Neural cell (in vitro differentiated cells): ENCODE results near the gene NOS1AP. TPM values are rescaled to one million over a fixed set of nuclear protein-coding genes. Genes with fewer than 3 reads are reported as not detected.

Source experiments
- H2AFZ ChIP-seq: fragments of 200-600, 300-800 bp; sonication (generic), shearing (Covaris generic); 2 replicates; pipeline ENCODE4 v1.6.0; 2014; ENCODE audit warnings: low read depth, mild to moderate bottlenecking, antibody characterized with exemption, low read length, moderate library complexity
- H3F3A ChIP-seq: fragments of 200-600 bp; shearing (Covaris generic); 2 replicates; pipeline ENCODE4 v1.6.1; 2016; ENCODE audit warnings: mild to moderate bottlenecking, moderate library complexity, mixed read lengths, antibody characterized with exemption, low read length; ENCODE audit not compliant: insufficient read depth, poor library complexity, severe bottlenecking
- H3K27ac ChIP-seq: fragments of 200-600, 300-800 bp; sonication (generic), shearing (Covaris generic); 2 replicates; pipeline ENCODE4 v1.5.1; 2014; ENCODE audit warnings: mild to moderate bottlenecking, low read length, moderate library complexity
- H3K27me3 ChIP-seq: fragments of 300-800, 200-600 bp; sonication (generic), shearing (Covaris generic); 2 replicates; pipeline ENCODE4 v1.6.0; 2014; ENCODE audit warnings: mild to moderate bottlenecking, low read depth, low read length, moderate library complexity; ENCODE audit not compliant: insufficient read depth
- H3K36me3 ChIP-seq: fragments of 300-800, 200-600 bp; sonication (generic), shearing (Covaris generic); 2 replicates; pipeline ENCODE4 v1.5.1; 2014; ENCODE audit warnings: mild to moderate bottlenecking, antibody characterized with exemption, low read length, moderate library complexity; ENCODE audit not compliant: insufficient read depth
- H3K4me2 ChIP-seq: fragments of 300-800, 200-600 bp; sonication (generic), shearing (Covaris generic); 2 replicates; pipeline ENCODE4 v1.6.0; 2014; ENCODE audit warnings: mild to moderate bottlenecking, low read length
- H3K4me3 ChIP-seq: fragments of 300-800, 200-600 bp; sonication (generic), shearing (Covaris generic); 2 replicates; pipeline ENCODE4 v1.5.1; 2014; ENCODE audit warnings: mild to moderate bottlenecking, low read length, moderate library complexity
- H3K79me2 ChIP-seq: fragments of 200-600 bp; shearing (Covaris generic); replicated peaks from 2 replicates; pipeline ENCODE4 v1.6.0; 2014; ENCODE audit warnings: mild to moderate bottlenecking, low read length, moderate library complexity; ENCODE audit not compliant: insufficient read depth
- H3K9ac ChIP-seq: fragments of 300-800, 200-600 bp; sonication (generic), shearing (Covaris generic); 2 replicates; pipeline ENCODE4 v1.6.1; 2016; ENCODE audit warnings: mild to moderate bottlenecking, low read length, mixed read lengths
- H3K9me2 ChIP-seq: fragments of 200-600 bp; shearing (Covaris generic); 2 replicates; pipeline ENCODE4 v1.6.1; 2016; ENCODE audit warnings: mild to moderate bottlenecking, low read length, mixed read lengths; ENCODE audit not compliant: insufficient read depth
- H3K9me3 ChIP-seq: fragments of 200-600, 300-800 bp; sonication (generic), shearing (Covaris generic); 2 replicates; pipeline ENCODE4 v1.6.1; 2016; ENCODE audit warnings: mild to moderate bottlenecking, mixed run types, low read length, moderate library complexity, mixed read lengths
- H4K20me1 ChIP-seq: fragments of 200-600 bp; shearing (Covaris generic); 2 replicates; pipeline ENCODE4 v1.6.1; 2016; ENCODE audit warnings: mild to moderate bottlenecking, mixed run types; ENCODE audit not compliant: insufficient read depth
- CTCF ChIP-seq: fragments of 450-650 bp; IDR thresholded peaks from 2 replicates; pipeline ENCODE4 v1.5.1; 2014; ENCODE audit warnings: antibody characterized with exemption, mild to moderate bottlenecking, moderate library complexity; ENCODE audit not compliant: poor library complexity, severe bottlenecking
- EP300 ChIP-seq: fragments of 450-650 bp; conservative IDR thresholded peaks from 2 replicates; pipeline ENCODE4 v1.6.1; 2014; ENCODE audit warnings: antibody characterized with exemption, mild to moderate bottlenecking, moderate library complexity; ENCODE audit not compliant: poor library complexity, severe bottlenecking
- EZH2 ChIP-seq: fragments of 200-600, 300-800 bp; shearing (Covaris generic), sonication (generic); IDR thresholded peaks from 2 replicates; pipeline ENCODE4 v1.6.1; 2014; ENCODE audit warnings: antibody characterized with exemption, low read length, borderline replicate concordance, mild to moderate bottlenecking; ENCODE audit not compliant: insufficient read depth, poor library complexity, severe bottlenecking
- MXI1 ChIP-seq: fragments of 450-650 bp; conservative IDR thresholded peaks from 2 replicates; pipeline ENCODE4 v1.6.1; 2014; ENCODE audit warnings: antibody characterized with exemption, mild to moderate bottlenecking; ENCODE audit not compliant: poor library complexity, severe bottlenecking
- POLR2AphosphoS5 ChIP-seq: IDR thresholded peaks from 2 replicates; pipeline ENCODE4 v1.6.1; 2012
- RAD21 ChIP-seq: fragments of 450-650 bp; conservative IDR thresholded peaks from 2 replicates; pipeline ENCODE4 v1.6.1; 2014; ENCODE audit warnings: antibody characterized with exemption, mild to moderate bottlenecking, moderate library complexity
- REST ChIP-seq: IDR thresholded peaks from 2 replicates; pipeline ENCODE4 v1.6.1; 2012; ENCODE audit warnings: borderline replicate concordance
- SMC3 ChIP-seq: fragments of 450-650 bp; conservative IDR thresholded peaks from 2 replicates; pipeline ENCODE4 v1.6.1; 2014; ENCODE audit warnings: antibody characterized with exemption, mild to moderate bottlenecking, moderate library complexity; ENCODE audit not compliant: poor library complexity
- TAF1 ChIP-seq: IDR thresholded peaks from 2 replicates; pipeline ENCODE4 v1.6.1; 2012; ENCODE audit warnings: low read depth
- polyA plus RNA-seq: library from polyadenylated mRNA; depleted of rRNA; stranded (reverse); fragments of >200 nt; gene quantifications from 2 replicates; pipeline ENCODE4 v1.2.3, GENCODE V29; 2014

The NOS1AP gene
- polyA plus RNA-seq, 1 donor from 2014 or later = 5.3 TPM

GRCh38 chr1:162136760-162137159 is 67.3 kb downstream of the NOS1AP start:
- no peaks in the 10 kb centered on the region for H3K27me3 ChIP-seq
- no peaks in the 10 kb centered on the region for H4K20me1 ChIP-seq
- H3K9ac ChIP-seq = peak overlapping the region; percentile 25
- H3K27ac ChIP-seq = peak overlapping the region; percentile 75
- peak overlapping the region; percentile 36 for H3K4me3 ChIP-seq
- no peaks in the 10 kb centered on the region for H3K9me3 ChIP-seq
- H2AFZ ChIP-seq = no peak overlapping the region
- H3K79me2 ChIP-seq = peaks cover 31% of the 10 kb centered on the region
- peak overlapping the region; percentile 18 for H3K4me2 ChIP-seq
- peaks cover 4% of the 10 kb centered on the region for H3F3A ChIP-seq
- no peak for TF ChIP-seq REST
- TF ChIP-seq CTCF = no peak
- no peak for TF ChIP-seq TAF1
- no peak for TF ChIP-seq MXI1
- no peak for TF ChIP-seq EP300
- no peaks in the 10 kb centered on the region for H3K9me2 ChIP-seq
- H3K36me3 ChIP-seq = no peaks in the 10 kb centered on the region

GRCh38 chr1:162137179-162137960 is 67.9 kb downstream of the NOS1AP start:
- Histone ChIP-seq H3K9me3 (no peaks in the 10 kb centered on the region), H3F3A (peaks cover 4% of the 10 kb centered on the region), H4K20me1 (no peaks in the 10 kb centered on the region), H3K79me2 (peaks cover 36% of the 10 kb centered on the region), H3K36me3 (no peaks in the 10 kb centered on the region), H2AFZ (no peak overlapping the region), H3K4me2 (peak overlapping the region; percentile 18), H3K4me3 (peak overlapping the region; percentile 36), H3K9me2 (no peaks in the 10 kb centered on the region), H3K27me3 (no peaks in the 10 kb centered on the region), H3K9ac (peak overlapping the region; percentile 25), H3K27ac (peak overlapping the region; percentile 75)
- TF ChIP-seq EP300 = peak; percentile 39
- TF ChIP-seq EZH2 = no peak
- TF ChIP-seq SMC3 = no peak
- TF ChIP-seq CTCF = no peak
- TF ChIP-seq REST = peak; percentile 65
- TF ChIP-seq RAD21 = no peak
- no peak for TF ChIP-seq TAF1
- TF ChIP-seq MXI1 = no peak
- peak; percentile 29 for TF ChIP-seq POLR2AphosphoS5
